ENCODE data around the gene SYCE3. TPM values are rescaled to one million over a fixed set of nuclear protein-coding genes. Genes with fewer than 3 reads are reported as not detected.

SYCE3 gene
- total RNA-seq, 4 donors from 2014 or later = not detected

DNA sequence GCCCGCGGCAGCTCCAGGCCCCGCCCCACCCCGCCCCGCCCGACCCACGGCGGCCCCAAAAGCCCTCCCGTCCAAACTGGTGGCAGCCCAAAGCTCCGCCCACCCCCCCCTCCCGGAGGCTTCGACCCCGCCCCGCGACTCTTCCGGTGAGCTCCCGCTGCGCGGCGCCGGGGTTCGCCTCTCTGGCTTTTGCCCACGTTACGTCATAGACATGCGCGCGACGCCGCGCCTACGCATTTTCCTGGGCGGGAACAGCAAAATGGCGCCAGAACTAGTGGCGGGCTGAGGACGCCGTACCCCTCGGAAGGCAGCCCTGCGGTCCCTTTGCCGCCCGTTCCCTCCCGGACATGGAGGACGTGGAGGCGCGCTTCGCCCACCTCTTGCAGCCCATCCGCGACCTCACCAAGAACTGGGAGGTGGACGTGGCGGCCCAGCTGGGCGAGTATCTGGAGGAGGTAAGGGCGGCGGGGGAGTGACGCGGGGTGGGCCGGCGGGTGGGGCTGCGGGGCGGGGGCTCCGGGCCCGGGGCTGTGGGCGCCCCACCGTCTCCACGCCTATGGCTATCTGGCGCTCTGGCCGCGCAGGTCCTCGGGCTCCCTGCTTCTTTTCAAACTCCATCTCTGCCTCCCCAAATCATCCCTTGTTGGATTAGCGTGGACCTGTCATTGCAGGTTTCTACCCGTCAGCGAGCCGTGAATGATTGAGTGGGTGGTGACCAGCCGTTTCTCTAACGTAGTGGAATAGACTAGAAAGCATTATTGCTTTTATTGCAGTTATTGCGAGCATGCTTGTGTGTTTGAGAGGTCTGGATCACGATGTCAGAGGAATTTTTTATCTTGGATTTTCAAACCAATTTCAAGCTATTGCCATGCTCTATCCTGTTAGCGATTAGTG is 54.5 kb downstream of the SYCE3 start, which contains the start of gene NCAPH2:
TSS of gene NCAPH2 (plus strand) at position 234 of the 894 bp plus-strand sequence. CDS start at position 348, 114 bp downstream.
- ATAC-seq = peak; percentile 89
- Histone ChIP-seq H3K27ac (peak within 1 kb of the TSS; percentile 94 to 98 (median 96)), H3K4me3 (peak within 1 kb of the TSS; percentile 93), H3K9me3 (no peaks in the 10 kb centered on the region), H3K27me3 (no peaks in the 10 kb centered on the region), H3K36me3 (peaks cover 0 to 46% of the 10 kb centered on the region in 2 donors), H3K4me1 (peaks cover 4 to 44% (median 23%) of the 10 kb centered on the region in 3 donors)
- TF ChIP-seq, protein P1, sequence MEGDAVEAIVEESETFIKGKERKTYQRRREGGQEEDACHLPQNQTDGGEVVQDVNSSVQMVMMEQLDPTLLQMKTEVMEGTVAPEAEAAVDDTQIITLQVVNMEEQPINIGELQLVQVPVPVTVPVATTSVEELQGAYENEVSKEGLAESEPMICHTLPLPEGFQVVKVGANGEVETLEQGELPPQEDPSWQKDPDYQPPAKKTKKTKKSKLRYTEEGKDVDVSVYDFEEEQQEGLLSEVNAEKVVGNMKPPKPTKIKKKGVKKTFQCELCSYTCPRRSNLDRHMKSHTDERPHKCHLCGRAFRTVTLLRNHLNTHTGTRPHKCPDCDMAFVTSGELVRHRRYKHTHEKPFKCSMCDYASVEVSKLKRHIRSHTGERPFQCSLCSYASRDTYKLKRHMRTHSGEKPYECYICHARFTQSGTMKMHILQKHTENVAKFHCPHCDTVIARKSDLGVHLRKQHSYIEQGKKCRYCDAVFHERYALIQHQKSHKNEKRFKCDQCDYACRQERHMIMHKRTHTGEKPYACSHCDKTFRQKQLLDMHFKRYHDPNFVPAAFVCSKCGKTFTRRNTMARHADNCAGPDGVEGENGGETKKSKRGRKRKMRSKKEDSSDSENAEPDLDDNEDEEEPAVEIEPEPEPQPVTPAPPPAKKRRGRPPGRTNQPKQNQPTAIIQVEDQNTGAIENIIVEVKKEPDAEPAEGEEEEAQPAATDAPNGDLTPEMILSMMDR (IDR thresholded peaks at IDR 0.05) = peak in 1 of 4 experiments; percentile 13
- TF ChIP-seq EP300 (IDR thresholded peaks at IDR 0.05) (no peak), POLR2AphosphoS5 (IDR thresholded peaks at IDR 0.05) (peak; percentile 94), POLR2A (IDR thresholded peaks at IDR 0.05) (peak; percentile 66 to 72)
- 0% methylated on average over 5 to 10 of the region's 76 CpGs for WGBS, 2 donors (ENCODE audit: low coverage in 1 of 2)

DNA sequence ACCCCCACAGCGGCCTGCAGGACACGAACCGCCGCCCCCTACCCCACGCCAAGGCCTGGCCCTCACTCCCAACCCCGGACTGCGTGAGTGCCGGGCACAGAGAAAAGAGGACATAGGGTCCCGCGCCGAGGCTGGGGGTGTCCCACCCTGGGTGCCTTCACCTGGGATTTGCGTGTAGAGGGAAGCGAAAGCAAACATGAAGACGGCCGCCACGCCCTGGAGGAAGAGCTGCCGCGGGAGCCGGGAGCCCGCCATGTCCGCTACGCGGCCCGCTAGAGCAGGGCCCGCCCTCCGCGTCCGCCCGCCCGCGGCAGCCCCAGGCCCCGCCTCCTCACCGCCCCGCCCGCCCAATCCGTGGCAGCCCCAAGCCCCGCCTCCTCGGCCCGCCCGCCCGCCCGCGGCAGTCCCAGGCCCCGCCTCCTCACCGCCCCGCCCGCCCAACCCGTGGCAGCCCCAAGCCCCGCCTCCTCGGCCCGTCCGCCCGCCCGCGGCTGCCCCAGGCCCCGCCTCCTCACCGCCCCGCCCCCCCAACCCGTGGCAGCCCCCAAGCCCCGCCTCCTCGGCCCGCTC is 55.2 kb downstream of the SYCE3 start, which contains the start of gene LMF2:
TSS of gene LMF2 (minus strand) at position 282 of the 570 bp plus-strand sequence. CDS start at position 255, 27 bp downstream.
- peak within 1 kb of the TSS; percentile 94 to 98 (median 96) for H3K27ac ChIP-seq
- ATAC-seq = peak; percentile 83

DNA sequence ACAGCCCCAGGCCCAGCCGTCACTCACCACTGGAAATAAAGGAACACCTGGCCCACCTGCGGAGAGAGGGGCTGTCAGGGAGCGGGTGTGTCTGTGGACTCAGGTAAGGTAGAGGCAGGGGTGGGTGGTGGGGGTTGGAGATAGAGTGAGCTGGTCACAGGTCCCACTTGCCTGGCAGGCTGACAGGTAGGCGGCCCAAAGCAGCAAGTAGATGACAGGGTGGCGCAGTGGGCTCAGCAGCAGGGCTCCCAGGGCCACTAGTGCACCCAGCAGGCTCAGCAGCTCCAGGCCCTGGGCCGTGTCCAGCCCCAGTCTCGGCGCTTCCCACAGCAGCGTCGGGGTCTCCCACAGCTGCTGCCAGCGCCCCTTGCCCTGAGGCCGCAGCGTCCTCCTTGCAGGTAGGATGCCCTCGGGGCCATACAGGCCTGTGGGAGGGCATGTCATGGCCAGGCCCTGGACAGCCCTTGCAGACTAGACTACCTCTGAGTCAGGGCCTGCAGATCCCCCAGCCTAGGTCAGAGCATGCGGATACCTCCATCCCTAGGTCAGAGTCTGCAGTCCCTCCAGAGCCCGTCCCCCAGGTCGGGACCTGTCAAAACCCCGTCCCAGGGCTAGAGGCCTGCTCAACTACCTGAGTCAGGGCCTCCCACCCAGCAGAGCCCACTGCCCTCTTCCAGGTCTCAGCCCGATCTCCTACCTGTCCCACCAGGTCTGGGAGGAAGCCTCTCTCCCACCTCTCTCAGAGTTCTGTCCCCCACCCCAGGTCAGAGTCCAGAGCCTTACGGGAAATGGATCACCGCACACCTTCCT is 55.9 kb downstream of the SYCE3 start:
- ATAC-seq = no peak
- WGBS, 2 donors (ENCODE audit: low coverage in 1 of 2) = 40% methylated on average over 2 of the region's 21 CpGs; no CpG with 5 or more reads in 1 of the 2 donors

More for the DNA sequence above, 55.2 kb downstream of the SYCE3 start, which contains the start of gene LMF2:
- H3K9me3 ChIP-seq = no peaks in the 10 kb centered on the region
- H3K4me3 ChIP-seq = peak within 1 kb of the TSS; percentile 93
- no peaks in the 10 kb centered on the region for H3K27me3 ChIP-seq
- no CpG with 5 or more reads among the region's 62 CpGs for WGBS, 2 donors (ENCODE audit: low coverage in 1 of 2)
- peaks cover 4 to 44% (median 23%) of the 10 kb centered on the region in 3 donors for H3K4me1 ChIP-seq
- H3K36me3 ChIP-seq = peaks cover 0 to 46% of the 10 kb centered on the region in 2 donors
- TF ChIP-seq EP300 (IDR thresholded peaks at IDR 0.05) = no peak
- peak; percentile 47 to 65 for TF ChIP-seq POLR2A (IDR thresholded peaks at IDR 0.05)
- TF ChIP-seq POLR2AphosphoS5 (IDR thresholded peaks at IDR 0.05) = peak; percentile 57
- TF ChIP-seq, protein P1 (IDR thresholded peaks at IDR 0.05) = peak in 1 of 4 experiments; percentile 38

More for the DNA sequence above, 55.9 kb downstream of the SYCE3 start:
- Histone ChIP-seq H3K9me3 (no peaks in the 10 kb centered on the region), H3K27me3 (no peaks in the 10 kb centered on the region), H3K4me3 (peak overlapping the region; percentile 90 to 93), H3K27ac (peak overlapping the region; percentile 85 to 97 (median 90)), H3K36me3 (peaks cover 0 to 47% of the 10 kb centered on the region in 2 donors), H3K4me1 (peaks cover 4 to 44% (median 23%) of the 10 kb centered on the region in 3 donors)
- TF ChIP-seq POLR2A (IDR thresholded peaks at IDR 0.05) (no peak), EP300 (IDR thresholded peaks at IDR 0.05) (no peak), POLR2AphosphoS5 (IDR thresholded peaks at IDR 0.05) (no peak)
- TF ChIP-seq, protein P1 (IDR thresholded peaks at IDR 0.05) = no peak
